AG04450 (cell line): ENCODE data around the gene KRTAP4-12. TPM values are rescaled to one million over a fixed set of nuclear protein-coding genes. Genes with fewer than 3 reads are reported as not detected.
"Not testable (repeated sequence)": the region's sequence is repeated elsewhere in the genome, so short reads cannot be mapped to it uniquely, and the experiment has no call there.

ENCODE experiments used
- CTCF ChIA-PET: fragments of 300-600, 350-600 bp; formaldehyde crosslinking; extraction: SDS; loops from one replicate; lab custom pipeline; 2022; ENCODE audit warnings: antibody characterized with exemption, inconsistent platforms; lab: Charles Lee
- POLR2A ChIA-PET: fragments of 350-600 bp; formaldehyde crosslinking; extraction: SDS; loops from one replicate; lab custom pipeline; 2021; ENCODE audit warnings: antibody characterized with exemption, inconsistent platforms; lab: Yijun Ruan, JAX
- DNase-seq: peaks from one replicate; pipeline ENCODE4 v3.0.0-alpha.2; 2011; ENCODE audit warnings: low read depth, low spot score
- H3K27ac ChIP-seq: one replicate; pipeline ENCODE4 v1.5.1; 2012; ENCODE audit warnings: low read depth, low read length, control low read depth
- H3K27me3 ChIP-seq: one replicate; pipeline ENCODE4 v1.6.0; 2012; ENCODE audit warnings: low read length; ENCODE audit not compliant: control insufficient read depth, insufficient read depth
- H3K4me3 ChIP-seq: 2 replicates; pipeline ENCODE4 v1.5.1; 2011; ENCODE audit warnings: mild to moderate bottlenecking, low read depth, low read length, control low read depth
- H3K9me3 ChIP-seq: 2 replicates; pipeline ENCODE4 v1.5.1; 2012; ENCODE audit warnings: low read length; ENCODE audit not compliant: control insufficient read depth, insufficient read depth
- polyA plus RNA-seq: library from polyadenylated mRNA; depleted of rRNA; stranded (reverse); fragments of >200 nt; gene quantifications from 2 replicates; pipeline ENCODE4 v1.2.3, GENCODE V29; 2011
- TF ChIP-seq, protein P1 (sequence below): IDR thresholded peaks from 2 replicates; pipeline ENCODE4 v1.5.1; 2011; ENCODE audit warnings: low read depth, low read length, control low read depth, inconsistent platforms

The KRTAP4-12 gene
- polyA plus RNA-seq, 1 experiment, result not detected

DNA sequence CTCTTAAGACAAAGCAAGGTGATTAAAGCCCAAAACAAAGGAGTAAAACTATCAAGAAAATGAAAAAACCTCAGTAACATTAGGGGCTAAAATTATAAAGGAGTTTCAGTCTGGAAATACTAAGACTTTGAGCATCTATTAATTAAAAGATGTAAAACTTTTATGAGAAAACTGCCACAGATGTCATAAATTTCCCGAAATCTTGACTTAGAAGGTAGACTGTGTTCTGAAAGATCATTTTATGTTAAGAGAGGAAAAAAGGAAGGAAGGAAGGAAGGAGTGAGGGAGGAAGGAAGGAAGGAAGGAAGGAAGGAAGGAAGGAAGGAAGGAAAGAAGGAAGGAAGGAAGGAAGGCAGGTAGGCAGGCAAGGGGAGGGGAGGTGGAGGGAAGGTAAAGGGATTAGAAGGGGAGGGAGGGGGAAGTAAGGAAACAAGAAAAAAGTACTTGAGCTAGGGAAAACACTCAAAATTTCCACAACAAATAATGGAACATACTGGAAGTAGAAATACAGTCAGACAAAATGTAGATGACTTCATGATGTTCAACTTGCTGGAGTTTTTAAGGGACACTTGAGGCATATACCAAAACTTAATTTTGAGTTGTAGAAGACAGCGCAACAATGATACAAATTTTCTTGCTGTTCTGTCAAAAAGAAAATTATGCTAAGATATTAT, 23.7 kb upstream of the KRTAP4-12 start:
- Histone ChIP-seq H3K27me3 (no peaks in the 10 kb centered on the region), H3K27ac (no peak overlapping the region), H3K9me3 (peaks cover 8% of the 10 kb centered on the region), H3K4me3 (no peak overlapping the region)
- CTCF ChIA-PET, result interaction anchor here (1.3 kb wide), 1 partner anchor 175 kb away, joined by 3 read pairs; no protein-coding TSS in a partner anchor
- DNase-seq, result no peak
- TF ChIP-seq, protein P1, sequence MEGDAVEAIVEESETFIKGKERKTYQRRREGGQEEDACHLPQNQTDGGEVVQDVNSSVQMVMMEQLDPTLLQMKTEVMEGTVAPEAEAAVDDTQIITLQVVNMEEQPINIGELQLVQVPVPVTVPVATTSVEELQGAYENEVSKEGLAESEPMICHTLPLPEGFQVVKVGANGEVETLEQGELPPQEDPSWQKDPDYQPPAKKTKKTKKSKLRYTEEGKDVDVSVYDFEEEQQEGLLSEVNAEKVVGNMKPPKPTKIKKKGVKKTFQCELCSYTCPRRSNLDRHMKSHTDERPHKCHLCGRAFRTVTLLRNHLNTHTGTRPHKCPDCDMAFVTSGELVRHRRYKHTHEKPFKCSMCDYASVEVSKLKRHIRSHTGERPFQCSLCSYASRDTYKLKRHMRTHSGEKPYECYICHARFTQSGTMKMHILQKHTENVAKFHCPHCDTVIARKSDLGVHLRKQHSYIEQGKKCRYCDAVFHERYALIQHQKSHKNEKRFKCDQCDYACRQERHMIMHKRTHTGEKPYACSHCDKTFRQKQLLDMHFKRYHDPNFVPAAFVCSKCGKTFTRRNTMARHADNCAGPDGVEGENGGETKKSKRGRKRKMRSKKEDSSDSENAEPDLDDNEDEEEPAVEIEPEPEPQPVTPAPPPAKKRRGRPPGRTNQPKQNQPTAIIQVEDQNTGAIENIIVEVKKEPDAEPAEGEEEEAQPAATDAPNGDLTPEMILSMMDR, result no peak
- POLR2A ChIA-PET, result no interaction called here

DNA sequence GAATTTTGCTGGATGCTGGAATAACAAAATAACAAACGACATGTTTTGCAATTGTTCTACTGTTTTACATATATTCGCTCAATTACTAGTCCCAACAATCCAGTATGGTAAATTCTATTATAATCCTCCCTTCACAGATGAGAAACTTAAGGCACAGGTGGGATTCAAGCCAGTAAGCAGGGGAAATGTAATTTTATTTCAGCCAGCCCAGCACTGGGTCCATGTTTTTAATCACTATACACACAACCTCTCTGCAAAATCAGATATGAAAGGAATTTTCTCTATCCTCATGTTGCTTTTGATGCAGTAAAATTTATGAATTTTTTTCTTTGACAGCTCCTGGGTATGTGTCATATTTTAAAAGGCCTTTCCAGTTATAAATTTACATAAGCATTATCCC, 21.3 kb upstream of the KRTAP4-12 start:
- CTCF ChIA-PET, result no interaction called here

DNA sequence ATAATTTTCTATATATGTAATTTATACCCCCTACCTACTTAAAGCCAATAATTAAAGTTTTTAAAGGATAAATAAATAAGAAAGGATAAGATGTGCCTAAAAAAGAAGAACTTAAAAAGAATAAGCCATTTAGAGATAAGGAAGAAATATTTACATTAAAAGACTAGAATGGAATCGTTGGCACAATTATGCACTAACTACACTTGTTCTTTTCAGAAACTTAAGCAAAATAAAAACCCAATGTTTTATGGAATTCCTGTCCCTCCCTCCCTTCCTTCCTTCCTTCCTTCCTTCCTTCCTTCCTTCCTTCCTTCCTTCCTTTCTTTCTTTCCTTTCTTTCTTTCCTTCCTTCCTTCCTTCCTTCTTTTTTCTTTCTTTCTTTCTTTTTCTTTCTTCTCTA, 20.9 kb upstream of the KRTAP4-12 start:
- ChIA-PET POLR2A (no interaction called here), CTCF (no interaction called here)
- DNase-seq, result no peak
- Histone ChIP-seq H3K27ac (no peak overlapping the region), H3K9me3 (peaks cover 15% of the 10 kb centered on the region), H3K27me3 (no peaks in the 10 kb centered on the region), H3K4me3 (no peak overlapping the region)
- TF ChIP-seq, protein P1, result no peak

More for the DNA sequence above, 21.3 kb upstream of the KRTAP4-12 start:
- TF ChIP-seq, protein P1, result no peak
- no peak overlapping the region for H3K27ac ChIP-seq
- POLR2A ChIA-PET, result no interaction called here
- no peak for DNase-seq
- peaks cover 10% of the 10 kb centered on the region for H3K9me3 ChIP-seq
- H3K4me3 ChIP-seq, result no peak overlapping the region
- H3K27me3 ChIP-seq, result no peaks in the 10 kb centered on the region

DNA sequence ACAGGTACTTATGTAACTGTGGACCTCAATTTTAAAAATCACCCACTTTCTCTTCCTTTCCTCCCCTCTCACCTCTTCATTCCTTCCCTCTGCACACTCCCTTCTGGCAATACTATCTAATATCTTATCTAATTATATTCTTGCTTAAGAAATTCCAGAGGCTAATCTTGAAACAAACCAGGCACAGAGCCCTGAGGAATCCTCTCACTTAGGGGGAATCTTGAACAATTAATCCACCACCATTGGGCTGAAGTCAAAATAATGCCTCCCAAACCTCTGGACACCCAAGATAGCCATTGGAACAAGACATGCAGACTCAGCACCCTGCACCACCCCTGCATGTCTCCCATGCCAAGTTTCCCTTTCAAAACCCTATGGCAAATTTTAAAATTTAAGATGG, 17.4 kb upstream of the KRTAP4-12 start:
- H3K4me3 ChIP-seq, result no peak overlapping the region
- POLR2A ChIA-PET, result no interaction called here
- H3K27me3 ChIP-seq, result no peaks in the 10 kb centered on the region
- H3K27ac ChIP-seq, result no peak overlapping the region
- TF ChIP-seq, protein P1, result no peak
- no peak for DNase-seq
- peaks cover 18% of the 10 kb centered on the region for H3K9me3 ChIP-seq
- CTCF ChIA-PET, result no interaction called here

DNA sequence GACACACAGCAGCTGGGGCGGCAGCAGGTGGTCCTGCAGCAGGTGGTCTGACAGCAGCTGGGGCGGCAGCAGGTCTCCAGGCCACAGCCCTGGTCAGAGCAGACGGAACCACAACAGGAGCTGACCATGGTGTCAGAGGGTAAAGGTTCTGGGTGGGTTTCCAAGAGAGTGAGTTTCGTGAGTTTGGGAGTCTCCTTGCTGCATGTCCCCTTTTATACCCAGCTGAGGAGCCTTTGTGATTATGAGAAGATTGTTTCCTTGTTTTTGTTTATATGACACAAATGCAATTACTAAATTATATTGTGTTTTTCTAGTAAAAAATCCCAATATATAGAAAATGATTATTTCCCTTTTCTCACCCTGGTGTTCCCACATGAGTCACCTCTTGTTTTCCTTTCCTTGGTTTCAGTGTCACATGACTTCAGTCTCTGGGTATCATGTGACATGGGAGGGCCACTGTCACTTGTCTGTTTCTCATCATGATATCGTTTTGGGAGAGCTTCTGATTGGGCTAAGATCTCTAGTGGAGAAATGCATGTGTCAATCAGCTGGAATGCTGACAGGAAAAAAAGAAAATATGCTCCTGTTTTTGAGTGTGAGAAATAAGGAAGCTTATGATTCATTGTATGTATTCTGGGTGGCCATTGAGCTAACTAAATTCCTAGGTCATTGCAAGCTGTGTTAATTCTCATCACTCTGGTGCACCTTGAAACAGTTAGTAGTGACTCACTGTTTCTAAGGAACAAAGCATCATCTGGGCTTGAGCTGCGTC, 16.6 kb upstream of the KRTAP4-12 start, which contains the start of gene KRTAP4-6:
KRTAP4-6 (minus strand) TSS at position 185 of the 772 bp plus-strand sequence; CDS start at position 128, 57 bp downstream.
- ChIA-PET CTCF (no interaction called here), POLR2A (no interaction called here)
- Histone ChIP-seq H3K4me3 (no peak within 1 kb of the TSS), H3K9me3 (peaks cover 18% of the 10 kb centered on the region), H3K27ac (no peak within 1 kb of the TSS), H3K27me3 (no peaks in the 10 kb centered on the region)
- TF ChIP-seq, protein P1, result no peak
- DNase-seq, result peak; percentile 29

DNA sequence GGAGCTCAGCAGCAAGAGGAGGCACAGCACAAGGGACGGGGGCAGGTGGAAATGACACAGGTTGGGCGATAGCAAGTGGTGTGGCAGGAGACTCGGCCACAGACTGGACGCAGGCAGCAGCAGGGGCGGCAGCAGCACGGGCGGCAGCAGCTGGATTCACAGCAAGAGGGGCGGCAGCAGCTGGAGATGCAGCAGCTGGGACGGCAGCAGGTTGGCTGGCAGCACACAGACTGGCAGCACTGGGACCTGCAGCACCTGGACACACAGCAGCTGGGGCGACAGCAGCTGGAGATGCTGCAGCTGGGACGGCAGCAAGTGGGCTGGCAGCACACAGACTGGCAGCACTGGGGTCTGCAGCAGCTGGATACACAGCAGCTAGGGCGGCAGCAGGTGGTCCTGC, 15.9 kb upstream of the KRTAP4-12 start:
- DNase-seq, H3K27ac ChIP-seq, H3K4me3 ChIP-seq, POLR2A ChIA-PET, CTCF ChIA-PET, H3K27me3 ChIP-seq: not testable (repeated sequence)
- peaks cover 18% of the 10 kb centered on the region for H3K9me3 ChIP-seq
